GM20431 (cell line): ENCODE data around the gene PWWP2B.
"Not testable (repeated sequence)": the region's sequence is repeated elsewhere in the genome, so short reads cannot be mapped to it uniquely, and the experiment has no call there.

Experiments used
- in situ Hi-C: fragments of 300-500 bp; cut with MseI, MboI; formaldehyde crosslinking; loops from one replicate; pipeline ENCODE4 v1.15.0; 2020; ENCODE audit warnings: low sequenced_read_pairs; ENCODE audit not compliant: unreplicated experiment

Gene PWWP2B

DNA sequence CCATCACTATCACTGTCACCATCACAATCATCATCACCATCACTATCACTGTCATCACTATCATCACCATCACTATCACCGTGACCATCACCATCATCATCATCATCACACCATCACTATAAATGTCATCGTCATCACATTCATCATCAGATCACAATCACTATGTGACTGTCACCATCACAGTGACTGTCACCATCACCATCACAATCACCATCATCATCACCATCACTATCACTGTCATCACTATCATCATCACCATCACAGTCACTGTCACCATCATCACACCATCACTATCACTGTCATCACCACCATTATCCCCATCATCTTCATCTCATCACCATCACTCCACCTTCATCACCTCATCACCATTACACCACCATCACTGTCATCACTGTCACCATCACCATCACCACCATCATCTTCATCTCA is 31.0 kb downstream of the PWWP2B start:
- in situ Hi-C loops, result no loop called here

DNA sequence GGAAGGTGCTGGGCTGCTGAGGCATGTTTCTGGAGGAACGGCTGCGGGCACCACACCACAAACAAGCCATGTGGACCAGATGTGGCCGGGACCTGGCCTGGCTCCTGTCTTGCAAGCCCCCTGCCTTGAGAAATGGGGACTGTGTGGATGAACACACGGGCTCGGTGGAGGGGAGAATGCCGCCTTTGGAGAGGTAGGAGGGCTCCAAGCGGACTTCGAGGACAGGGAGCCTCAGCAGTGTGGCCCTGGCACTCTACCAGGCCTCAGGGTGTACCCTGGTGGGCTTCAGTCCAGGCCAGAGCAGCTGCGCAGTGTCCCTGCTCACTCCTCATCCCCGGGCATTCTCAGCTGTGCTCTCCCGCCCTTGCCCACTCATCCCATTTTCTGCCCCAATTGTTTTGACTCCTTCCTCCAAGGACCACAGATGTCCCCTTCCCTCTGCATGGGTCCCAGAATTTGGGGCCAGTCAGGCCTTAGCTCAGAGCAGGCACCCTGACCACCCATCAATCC is 31.5 kb downstream of the PWWP2B start:
- in situ Hi-C loops, result no loop called here

DNA sequence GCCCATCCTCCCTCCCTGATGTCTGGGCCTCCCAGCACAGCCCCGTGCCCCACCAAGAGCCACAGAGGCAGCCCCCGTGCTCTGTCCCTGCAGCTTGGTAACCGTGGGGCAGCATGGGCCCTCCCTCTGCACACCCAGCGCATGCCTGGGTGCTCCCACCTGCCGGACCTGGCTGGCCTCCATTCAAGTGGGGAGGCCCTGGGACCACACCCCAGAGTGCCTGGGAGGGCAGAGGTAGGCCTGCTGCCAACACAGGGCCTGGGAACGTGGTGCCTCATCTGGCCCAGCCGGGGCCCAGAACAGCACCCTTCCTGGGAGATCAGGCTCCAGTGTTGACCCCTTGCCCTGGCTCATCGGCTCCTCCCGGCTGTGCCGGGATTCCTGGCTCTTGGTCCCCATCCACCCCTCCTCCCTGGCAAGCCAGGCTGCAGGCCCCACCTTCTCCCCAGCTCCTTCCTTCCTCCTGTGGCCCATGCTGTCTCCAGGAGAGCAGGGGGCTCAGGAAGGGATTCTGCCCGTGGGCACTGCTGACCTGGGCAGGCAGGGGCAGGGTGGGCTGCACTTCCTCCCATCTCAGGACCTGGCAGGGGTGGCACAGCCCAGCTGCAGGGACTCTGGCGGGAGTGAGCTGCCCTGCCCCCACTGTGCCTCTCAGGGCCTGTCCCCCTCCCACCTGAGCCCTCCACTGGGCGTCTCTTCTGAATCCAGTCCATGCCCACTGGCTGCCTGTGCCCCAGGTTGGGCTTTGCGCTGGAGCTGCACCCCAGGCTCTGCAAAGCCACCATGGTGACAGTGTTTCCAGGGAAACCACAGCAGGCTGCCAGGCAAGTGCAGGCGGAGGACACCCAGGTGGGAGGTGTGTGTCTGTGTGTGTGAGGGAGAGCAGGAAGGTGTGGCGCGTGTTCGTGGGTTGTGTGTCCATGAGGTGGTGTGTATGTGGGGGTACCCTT is 32.6 kb downstream of the PWWP2B start:
- in situ Hi-C loops, result no loop called here

DNA sequence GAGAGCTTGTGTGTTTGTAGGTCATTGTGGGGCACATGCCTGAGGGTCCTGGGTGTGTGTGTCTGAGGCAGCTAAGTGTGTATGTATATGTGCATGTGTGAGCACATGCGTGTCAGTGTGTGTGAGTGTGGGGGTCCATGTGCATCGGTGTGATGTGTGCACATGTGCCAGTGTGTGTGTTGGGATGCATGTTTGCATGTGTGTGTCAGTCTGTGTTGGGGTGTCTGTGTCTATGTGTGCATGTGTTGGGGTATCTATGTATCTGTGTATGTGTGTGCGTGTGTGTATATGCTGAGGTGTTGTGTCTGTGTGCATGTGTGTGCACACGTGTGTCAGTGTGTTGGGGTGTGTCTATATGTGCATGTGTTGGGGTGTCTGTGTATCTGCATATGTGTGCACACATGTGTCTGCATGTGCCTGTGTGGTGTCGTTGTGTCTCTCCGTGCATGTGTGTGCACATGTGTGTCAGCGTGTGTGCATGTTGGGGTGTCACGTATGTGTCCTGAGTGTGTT is 33.3 kb downstream of the PWWP2B start:
- in situ Hi-C loops, result no loop called here

DNA sequence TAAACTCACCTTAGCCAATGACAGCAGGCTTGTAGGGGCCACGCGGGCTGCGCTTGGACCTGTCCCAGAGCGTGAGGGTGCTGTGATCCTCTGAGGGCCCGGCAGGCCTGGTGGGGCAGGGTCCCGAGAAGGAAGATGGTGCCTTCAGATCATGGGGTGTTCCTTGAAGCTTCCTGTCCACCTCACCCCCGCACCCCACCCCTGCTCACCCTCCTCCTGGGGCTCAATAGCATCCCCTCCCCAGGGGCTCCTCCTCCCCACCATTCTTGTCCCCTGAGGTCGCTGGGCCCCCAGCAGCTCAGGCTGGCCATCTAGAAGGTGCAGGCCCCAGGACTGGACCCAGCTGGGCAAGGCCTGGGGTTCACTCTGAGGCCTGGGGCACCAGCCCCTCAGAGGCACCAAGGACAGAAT is 33.9 kb downstream of the PWWP2B start:
- in situ Hi-C loops, result no loop called here

DNA sequence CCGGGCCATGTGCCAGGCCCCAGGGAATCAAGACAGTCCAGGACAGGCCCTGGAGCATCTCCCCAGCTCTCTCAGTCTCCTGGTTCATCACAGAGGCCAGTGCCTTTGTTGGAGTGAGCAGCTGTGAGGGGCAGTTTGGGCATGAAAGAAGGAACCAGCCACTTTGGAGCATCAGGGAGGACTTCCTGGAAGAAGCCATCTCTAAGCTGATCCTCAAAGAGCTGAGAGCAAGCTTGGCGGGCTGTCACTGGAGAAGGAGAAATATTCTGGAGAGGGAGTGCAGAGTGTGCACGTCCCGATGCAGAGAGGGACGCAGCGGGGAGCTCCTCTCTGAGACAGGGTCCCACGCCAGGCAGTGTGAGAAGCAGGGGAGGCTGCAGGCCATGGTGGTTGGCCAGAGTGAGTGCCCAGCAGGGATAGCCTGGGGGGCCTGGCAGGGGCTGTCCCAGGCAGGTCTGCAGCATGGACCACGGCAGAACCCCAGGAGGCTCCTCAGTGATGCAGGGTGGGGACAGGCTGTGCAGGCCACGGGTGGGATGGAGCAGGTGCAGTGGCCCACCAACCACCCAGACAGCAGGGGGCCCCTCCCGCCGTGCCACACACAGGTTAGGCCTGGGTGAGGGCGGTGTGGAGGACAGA is 34.7 kb downstream of the PWWP2B start:
- in situ Hi-C loops, result no loop called here

DNA sequence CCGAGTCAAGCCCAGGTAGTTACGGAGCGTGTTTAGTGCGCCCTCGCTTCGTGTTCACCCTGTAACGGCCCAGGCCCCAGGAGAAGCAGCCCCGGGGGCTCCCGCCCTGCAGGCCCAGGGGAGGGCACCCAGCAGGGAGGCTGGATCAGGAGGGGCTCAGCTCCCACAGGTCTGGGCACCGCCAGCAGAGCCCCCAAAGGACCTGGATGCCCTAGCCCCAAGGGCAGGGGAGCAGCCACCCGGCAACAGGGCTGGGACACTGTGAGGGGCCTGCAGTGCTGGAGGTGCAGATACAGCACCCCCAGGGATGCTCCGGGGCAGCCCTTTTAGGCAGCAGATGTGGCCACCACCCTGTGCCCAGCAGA is 35.2 kb downstream of the PWWP2B start:
- in situ Hi-C loops, result no loop called here

DNA sequence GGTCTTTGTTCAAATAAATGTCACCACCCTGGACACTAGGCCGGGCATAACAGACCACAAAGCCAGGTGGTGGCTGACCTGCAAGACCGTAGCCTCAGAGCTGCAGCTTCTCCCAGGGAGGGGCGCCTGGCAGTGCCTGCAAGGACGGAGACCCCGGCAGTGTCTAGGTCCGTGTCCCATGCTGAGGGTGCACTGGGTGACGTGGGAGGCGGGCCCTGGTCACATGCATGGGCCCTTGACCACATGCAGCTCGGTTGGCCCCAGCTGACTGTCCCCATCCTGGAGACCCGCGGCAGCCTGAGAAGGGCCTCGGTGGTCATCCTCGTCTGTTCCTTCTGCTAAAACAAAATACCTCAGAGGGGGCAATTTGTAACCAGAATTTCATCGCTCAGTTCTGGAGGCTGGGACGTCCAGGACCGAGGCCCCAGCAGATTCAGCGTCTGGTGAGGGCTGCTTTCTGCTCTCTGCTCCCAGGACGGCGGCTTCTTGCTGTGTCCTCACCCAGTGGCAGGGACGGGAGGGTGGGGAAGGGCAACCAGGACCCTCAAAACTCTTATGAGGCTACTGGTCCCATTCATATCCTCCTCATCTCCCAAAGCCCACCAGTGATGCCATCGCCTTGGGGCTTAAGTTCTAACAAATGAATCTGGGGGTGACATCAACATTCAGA is 36.8 kb downstream of the PWWP2B start:
- in situ Hi-C loops, result no loop called here

DNA sequence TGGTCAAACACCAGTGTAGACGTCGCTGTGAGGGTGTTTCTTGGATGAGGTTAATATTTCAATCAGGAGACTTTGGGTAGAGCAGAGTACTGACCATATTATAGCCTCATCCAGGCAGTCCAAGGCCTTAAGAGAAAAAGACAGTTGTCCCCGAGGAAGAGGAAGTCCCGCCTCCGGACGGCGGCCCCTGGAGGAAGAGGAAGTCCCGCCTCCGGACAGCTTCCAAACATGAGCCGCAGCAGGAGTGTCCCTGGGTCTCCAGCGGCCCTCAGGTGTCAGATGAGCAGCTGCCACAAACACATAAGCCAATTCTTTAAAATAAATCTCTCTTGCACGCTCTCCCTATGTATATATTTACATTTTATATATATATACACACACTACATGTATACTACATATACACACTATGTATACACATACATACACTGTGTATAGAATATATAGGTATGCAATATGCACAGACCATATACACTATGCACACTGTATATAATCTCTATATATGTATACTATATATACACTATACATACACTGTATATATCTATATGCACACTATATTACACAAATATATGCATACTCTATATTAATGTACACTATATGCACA is 37.5 kb downstream of the PWWP2B start:
- in situ Hi-C loops, result no loop called here

DNA sequence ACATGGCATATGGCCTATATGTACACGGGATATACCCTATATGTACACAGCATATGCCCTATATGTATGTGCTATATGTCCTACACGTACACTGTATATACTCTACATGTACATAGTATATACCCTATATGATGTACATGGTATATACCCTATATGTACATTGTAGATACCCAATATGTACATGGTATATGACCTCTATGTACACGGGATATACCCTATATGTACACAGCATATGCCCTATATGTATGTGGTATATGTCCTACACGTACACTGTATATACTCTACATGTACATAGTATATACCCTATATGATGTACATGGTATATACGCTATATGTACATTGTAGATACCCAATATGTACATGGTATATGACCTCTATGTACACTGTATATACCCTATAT is 38.3 kb downstream of the PWWP2B start:
- in situ Hi-C loops, result not testable (repeated sequence)

DNA sequence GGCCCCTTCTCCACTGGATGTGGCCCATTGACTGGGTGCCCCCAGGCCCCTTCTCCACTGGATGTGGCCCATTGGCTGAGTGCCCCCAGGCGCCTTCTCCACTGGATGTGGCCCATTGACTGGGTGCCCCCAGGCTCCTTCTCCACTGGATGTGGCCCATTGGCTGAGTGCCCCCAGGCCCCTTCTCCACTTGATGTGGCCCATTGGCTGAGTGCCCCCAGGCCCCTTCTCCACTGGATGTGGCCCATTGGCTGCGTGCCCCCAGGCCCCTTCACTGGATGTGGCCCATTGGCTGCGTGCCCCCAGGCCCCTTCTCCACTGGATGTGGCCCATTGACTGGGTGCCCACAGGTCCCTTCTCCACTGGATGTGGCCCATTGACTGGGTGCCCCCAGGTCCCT is 39.1 kb downstream of the PWWP2B start:
- in situ Hi-C loops, result not testable (repeated sequence)

DNA sequence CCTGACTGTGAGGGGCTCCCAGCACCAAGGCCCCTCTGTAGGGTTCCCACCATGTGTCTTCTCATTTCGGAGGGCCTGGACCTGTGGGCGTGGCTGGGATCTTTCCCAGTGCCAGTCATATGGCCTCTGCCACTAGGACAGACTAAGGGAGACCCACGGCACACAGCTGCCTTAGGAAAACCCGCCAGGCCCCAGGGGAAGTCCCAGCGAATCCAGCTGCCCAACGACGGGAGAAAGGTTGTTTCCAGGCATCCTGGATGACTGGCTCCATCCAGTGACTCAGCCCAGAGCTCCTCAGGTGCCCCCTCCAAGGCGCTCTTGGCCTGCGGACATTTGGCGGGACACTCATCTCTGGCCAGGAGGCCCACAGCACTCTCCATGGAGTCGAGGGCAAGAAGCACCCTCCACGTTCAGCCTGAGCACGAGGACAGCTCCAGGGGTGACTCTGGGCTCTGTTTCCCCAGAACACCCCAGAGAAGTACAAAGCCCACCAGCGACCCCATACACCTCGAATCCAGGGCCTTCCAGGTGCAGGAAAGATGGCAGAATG is 39.9 kb downstream of the PWWP2B start:
- in situ Hi-C loops, result no loop called here

DNA sequence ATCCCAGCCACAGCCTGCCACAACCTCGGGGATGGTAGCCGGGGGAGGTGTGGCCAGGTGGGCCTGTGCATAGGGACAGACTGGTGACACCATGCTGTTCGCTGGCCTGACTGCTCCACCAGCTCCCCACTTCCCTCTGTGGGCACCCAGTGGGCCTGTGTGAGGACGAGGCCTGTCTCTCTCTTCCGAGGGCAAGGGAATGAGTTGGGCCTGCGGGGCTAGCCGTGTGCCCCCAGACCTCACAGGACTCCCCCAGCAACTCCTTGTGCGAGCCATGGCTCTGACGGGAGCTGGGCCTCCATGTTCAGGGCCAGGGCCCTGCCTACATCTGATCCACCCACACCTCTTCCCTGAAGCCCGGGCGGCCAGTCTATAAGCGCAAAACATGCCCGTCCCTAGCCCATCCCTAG is 40.5 kb downstream of the PWWP2B start:
- in situ Hi-C loops, result no loop called here

DNA sequence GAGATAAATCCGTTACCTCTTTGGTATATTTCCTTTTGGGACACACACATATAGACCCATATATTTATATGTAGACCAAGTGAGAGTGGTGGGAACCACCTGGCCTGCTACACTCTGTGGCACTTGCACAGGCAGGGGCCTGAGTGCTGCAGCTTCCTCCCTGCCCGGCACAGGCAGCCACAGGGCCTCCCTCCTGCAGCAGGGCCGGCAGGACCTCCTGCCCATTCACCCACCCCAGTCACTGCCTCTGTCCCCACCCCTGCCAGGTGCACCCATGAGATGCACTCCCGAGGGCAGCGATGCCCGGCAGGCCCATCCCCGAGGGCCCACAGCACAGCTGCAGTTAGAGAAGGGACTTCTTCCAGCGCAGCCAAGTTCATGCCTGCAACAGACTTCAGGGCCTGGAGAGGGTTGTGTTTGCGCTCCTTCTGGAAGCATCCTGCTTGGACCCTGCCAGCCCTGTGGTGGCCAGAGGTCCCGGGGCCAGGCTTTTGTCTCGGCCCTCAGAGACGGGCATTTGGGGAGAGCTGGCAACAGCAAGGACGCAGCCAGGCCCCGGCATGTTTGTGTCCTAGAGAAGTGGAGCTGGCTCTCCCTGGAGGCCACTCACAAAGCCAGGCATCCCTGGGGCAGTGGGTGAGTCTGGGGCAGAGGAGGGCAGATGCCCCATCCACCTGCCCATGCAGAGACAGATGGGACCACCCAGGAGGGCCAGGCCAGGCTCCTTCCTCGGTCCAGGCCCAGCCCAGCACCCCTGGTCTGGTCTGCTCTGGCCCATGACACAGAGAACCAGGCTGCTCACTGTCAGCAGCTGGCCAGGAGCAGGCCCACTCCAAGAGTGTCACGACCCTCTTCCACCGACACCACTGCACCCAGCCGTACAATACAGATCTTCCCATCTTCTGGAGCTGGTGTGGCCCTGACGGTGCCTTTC is 41.4 kb downstream of the PWWP2B start:
- in situ Hi-C loops, result no loop called here

DNA sequence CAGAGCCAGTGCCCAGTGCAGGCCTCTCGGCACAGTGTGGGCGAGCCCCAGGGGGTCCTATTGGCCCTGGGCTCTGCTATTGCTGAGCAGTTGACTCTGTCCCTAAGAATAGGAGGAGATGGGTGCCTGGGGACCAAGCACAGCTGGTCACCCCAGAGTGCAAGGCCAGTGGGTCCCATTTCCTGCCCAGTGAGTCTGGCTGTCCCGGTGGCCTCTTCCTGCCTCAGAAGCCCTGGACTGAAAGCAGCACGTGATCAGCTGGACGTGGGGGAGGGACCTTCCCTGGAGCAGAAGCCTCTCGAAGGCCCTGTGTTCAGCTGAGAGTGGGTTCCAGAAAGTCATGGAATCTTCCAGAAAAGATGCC is 42.0 kb downstream of the PWWP2B start:
- in situ Hi-C loops, result no loop called here

DNA sequence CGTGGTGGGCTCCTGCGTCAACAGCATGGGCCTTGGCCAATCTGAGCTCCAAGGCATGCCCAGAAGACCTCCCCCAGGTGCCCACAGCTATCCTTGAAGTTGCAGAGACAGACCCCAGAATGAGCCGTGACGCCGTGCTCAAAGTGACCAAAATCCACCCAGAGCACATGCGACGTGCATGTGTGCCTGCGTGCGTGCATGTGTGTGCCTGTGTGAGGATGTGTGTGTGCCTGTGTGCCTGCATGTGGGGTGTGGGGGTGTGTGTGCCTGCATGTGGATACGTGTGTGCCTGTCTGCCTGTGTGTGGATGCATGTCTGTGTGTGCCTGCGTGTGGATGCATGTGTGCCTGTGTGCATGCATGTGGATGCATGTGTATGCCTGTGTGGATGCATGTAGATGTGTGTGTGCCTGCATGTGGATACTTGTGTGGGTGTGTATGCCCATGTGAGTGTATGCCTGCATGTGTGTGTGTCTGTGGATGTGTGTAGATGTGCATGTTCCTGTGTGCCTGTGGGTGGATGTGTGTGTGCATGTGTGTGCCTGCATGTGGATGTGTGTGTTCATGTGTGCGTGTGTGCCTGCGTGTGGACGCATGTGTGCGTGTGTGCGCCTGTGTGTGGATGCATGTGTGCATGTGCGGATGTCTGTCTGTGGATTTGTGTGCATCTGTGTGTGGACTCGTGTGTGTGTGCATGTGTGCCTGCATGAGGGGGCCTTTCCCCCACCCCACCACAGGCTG is 42.6 kb downstream of the PWWP2B start:
- in situ Hi-C loops, result no loop called here

DNA sequence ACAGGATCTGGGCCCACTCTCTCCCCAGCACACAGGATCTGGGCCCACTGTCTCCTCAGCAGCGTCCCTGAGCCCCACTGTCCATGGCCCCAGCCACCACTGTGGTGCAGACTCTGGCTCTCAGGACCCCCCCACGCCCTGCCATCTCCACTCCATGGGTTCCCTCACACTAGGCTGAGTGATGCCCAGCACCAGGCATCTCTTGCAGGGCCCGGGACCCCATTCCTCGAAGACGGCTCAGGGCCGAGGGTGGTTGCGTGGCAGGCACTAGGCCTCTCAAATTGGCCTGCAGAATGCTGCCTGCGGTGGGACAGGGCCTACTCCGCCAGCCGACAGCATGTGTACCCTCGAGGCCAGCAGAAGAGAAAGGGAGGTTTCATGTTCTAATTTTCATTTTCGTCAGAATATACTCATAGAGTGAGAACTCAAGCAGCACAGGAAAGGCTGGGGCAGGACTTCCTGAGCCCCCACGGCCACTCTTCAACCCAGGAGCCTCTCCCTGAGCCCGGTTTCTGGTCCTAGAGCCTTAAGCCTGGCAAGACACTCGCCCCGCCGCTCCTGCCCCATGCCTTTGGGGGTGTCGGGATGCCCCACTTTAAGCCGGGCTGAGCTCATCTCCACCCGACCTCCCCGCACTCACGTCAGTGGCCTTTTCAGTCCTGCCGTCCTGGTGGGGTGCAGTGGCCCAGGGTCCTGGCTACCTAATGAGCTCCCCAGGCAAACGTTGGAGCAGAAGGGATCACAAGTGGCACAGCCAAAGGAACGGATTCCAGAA is 44.0 kb downstream of the PWWP2B start:
- in situ Hi-C loops, result no loop called here
